ENCODE measurements around the gene LDB2.

The LDB2 gene

GRCh38 chr4:16884673-16885460, 13.6 kb downstream of the LDB2 start:
- H3K4me3 ChIP-seq = no peak overlapping the region
- H3K27ac ChIP-seq = no peak overlapping the region
- no peak for TF ChIP-seq CTCF (IDR thresholded peaks at IDR 0.05)
- DNase-seq (ENCODE audit: low spot score) = no peak

- no peak for DNase-seq (ENCODE audit: low spot score)
- TF ChIP-seq CTCF (IDR thresholded peaks at IDR 0.05) = no peak
Measured at GRCh38 chr4:16883806-16884205, 14.6 kb downstream of the LDB2 start.

DNA sequence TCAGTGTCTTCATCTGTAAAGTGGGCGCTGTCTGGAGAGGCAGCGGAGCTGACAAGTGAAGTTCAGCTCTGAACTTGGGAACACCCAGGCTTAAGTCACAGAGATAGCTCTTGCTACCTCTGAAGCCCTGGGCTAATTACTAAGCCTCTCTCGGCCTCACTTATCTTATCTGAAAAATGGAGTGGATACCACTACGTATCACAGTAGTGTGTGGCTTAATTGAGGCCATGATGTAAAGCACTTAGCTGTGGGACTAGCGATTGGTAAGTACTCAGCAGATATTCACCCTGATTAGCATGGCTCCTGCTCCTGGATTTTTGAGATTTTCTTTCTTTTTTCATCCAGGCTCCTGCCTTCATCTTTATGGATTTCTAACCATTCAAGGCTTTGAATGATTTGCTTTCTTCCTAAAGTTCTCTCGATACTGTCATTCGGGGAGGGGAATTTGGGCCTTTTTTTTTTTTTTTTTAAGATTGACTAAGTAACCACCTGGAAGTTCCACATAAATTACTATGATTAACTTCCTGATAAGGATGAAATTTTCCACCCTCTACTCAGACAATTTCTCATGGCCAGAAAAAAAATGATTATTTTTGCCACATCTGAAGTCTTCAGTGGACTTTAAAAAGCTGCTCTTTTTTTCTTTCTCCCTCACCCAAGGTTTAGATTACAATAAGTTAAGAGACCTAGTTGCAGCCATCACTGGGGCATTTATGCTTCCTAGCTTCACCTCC, 17.1 kb downstream of the LDB2 start:
- TF ChIP-seq CTCF (IDR thresholded peaks at IDR 0.05) = no peak
- no peak overlapping the region for H3K4me3 ChIP-seq
- DNase-seq (ENCODE audit: low spot score) = no peak
- no peak overlapping the region for H3K27ac ChIP-seq

More at GRCh38 chr4:16883806-16884205, 14.6 kb downstream of the LDB2 start:
- no peak overlapping the region for H3K4me3 ChIP-seq
- H3K27ac ChIP-seq = no peak overlapping the region

GRCh38 chr4:16875487-16875886, 23.0 kb downstream of the LDB2 start:
- Histone ChIP-seq H3K4me3 (no peak overlapping the region), H3K27ac (no peak overlapping the region)
- no peak for DNase-seq (ENCODE audit: low spot score)
- no peak for TF ChIP-seq CTCF (IDR thresholded peaks at IDR 0.05)

- no peak overlapping the region for H3K27ac ChIP-seq
- no peak for TF ChIP-seq CTCF (IDR thresholded peaks at IDR 0.05)
- DNase-seq (ENCODE audit: low spot score) = no peak
- H3K4me3 ChIP-seq = no peak overlapping the region
Measured at GRCh38 chr4:16869594-16870245, 28.7 kb downstream of the LDB2 start.

DNA sequence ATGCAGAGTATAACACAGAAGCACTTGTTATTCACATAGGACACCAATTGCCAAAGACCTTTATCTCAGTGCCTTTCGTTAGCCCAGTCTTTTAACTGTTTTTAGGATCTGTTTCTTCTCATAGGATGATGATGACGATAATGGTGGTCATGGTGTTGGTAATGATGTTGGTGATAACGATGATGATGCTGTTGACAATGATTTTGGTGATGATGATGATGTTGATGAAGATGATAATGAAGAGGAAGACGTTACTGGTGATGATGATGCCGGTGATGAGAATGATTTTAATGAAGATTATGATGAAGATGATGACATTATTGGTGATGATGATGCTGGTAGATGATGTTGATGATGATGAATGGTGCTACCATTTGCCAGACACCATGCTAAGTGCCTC, 29.8 kb downstream of the LDB2 start:
- H3K4me3 ChIP-seq = no peak overlapping the region
- DNase-seq (ENCODE audit: low spot score) = no peak
- H3K27ac ChIP-seq = no peak overlapping the region
- TF ChIP-seq CTCF (IDR thresholded peaks at IDR 0.05) = no peak
